ENCODE measurements around the gene CCDC91.

Gene CCDC91

GRCh38 chr12:28527631-28528249 is 337.5 kb downstream of the CCDC91 start:
- H3K27ac ChIP-seq: no peak overlapping the region
- no peak for TF ChIP-seq CTCF (conservative IDR thresholded peaks at IDR 0.05)

- TF ChIP-seq CTCF (conservative IDR thresholded peaks at IDR 0.05): no peak
- H3K27ac ChIP-seq: no peak overlapping the region
Measured at GRCh38 chr12:28535216-28535615, 345.0 kb downstream of the CCDC91 start.

- TF ChIP-seq CTCF (conservative IDR thresholded peaks at IDR 0.05): no peak
Measured at GRCh38 chr12:28536088-28536487, 345.8 kb downstream of the CCDC91 start.

GRCh38 chr12:28537474-28537873 is 347.2 kb downstream of the CCDC91 start:
- TF ChIP-seq CTCF (conservative IDR thresholded peaks at IDR 0.05): no peak

More at GRCh38 chr12:28536088-28536487, 345.8 kb downstream of the CCDC91 start:
- no peak overlapping the region for H3K27ac ChIP-seq

GRCh38 chr12:28539691-28540323 is 349.6 kb downstream of the CCDC91 start:
- no peak overlapping the region for H3K27ac ChIP-seq

More at GRCh38 chr12:28537474-28537873, 347.2 kb downstream of the CCDC91 start:
- H3K27ac ChIP-seq: no peak overlapping the region

GRCh38 chr12:28540324-28540714 is 350.1 kb downstream of the CCDC91 start:
- no peak overlapping the region for H3K27ac ChIP-seq
- no peak for TF ChIP-seq CTCF (conservative IDR thresholded peaks at IDR 0.05)

More at GRCh38 chr12:28539691-28540323, 349.6 kb downstream of the CCDC91 start:
- no peak for TF ChIP-seq CTCF (conservative IDR thresholded peaks at IDR 0.05)

GRCh38 chr12:28543021-28543890 is 353.0 kb downstream of the CCDC91 start:
- no peak for TF ChIP-seq CTCF (conservative IDR thresholded peaks at IDR 0.05)
- no peak overlapping the region for H3K27ac ChIP-seq
